ENCODE data around the gene PAPOLA.
A peak's percentile ranks its signal among the peaks of the same experiment; 100 is the strongest.

Gene PAPOLA

GRCh38 chr14:96567289-96567899, 65.2 kb downstream of the PAPOLA start:
- peak; percentile 45 for DNase-seq

- peak; percentile 56 for DNase-seq
Measured at GRCh38 chr14:96568621-96569020, 66.4 kb downstream of the PAPOLA start.

DNA sequence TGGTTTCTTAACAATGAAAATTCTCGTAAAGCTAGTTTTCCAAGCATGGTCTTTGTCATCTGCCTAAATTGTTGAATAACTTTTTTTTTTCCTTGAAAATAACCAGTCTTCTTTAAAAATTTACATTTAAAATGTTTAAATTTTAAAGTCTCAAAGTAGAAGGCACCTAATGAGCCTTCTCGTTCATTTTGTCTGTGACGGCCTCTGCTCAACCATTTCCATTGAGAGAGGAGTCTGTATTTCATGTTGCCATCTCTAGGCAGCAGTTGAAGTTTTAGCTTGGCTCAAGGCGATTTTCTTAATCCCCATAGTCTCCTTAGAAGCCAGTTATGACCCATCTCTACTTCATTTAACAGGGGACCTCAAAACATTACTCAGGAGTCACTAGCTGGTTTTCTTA, 69.1 kb downstream of the PAPOLA start:
- no peak for DNase-seq

GRCh38 chr14:96573473-96574100, 71.4 kb downstream of the PAPOLA start:
- no peak for DNase-seq

GRCh38 chr14:96574171-96574632, 72.0 kb downstream of the PAPOLA start:
- DNase-seq = no peak

DNA sequence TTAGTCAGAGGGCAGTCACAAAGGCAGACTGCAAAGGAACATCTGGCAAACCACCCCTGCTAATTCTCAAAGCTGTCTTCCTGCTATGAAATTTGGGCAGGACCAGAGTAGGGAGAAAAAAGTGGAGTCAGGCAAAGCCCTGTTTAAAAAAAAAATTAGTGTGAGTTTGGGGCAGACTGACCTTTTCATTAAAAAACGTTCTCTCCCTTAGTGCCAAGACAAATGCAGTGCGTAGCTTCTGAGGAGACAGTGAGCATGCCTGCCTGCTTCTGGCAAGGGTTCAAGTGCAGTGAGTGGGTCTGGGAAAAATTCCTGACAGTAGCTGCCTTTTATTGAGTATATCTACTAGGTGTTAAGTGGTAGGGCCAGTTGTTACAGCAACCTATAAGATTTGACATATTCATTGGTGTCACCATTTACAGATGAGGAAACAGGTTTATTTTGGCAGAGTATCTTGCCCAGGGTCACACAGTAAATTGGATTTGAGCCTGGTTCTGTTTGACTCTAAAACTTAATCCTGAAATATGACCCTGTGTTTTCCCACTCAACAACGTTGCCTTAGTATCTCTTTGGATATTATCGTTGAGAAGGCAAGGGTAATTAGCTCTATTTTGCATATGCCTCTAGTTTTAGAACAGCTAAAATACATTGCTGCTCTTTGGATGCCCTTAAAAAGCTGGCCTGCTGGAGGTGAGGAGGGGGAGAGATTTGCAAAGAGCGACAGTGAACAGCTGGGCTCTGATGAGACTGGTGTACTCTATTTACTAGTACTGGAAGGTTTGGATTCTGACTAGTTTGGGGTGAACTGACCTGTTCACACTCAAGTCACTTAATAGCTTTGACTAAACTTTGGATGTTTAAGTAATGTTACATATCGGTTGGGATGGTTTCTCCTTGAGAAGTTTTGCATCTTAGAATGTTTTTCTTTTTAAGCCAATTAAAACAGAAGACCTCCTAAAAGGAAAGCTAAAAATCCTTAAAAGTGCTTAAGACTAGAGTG, 72.8 kb downstream of the PAPOLA start:
- DNase-seq = peak; percentile 51

GRCh38 chr14:96576359-96576758, 74.2 kb downstream of the PAPOLA start:
- DNase-seq = no peak

- DNase-seq = no peak
Measured at GRCh38 chr14:96576937-96577336, 74.8 kb downstream of the PAPOLA start.

GRCh38 chr14:96578619-96579018, 76.4 kb downstream of the PAPOLA start:
- no peak for DNase-seq

- DNase-seq = no peak
Measured at GRCh38 chr14:96579358-96579757, 77.2 kb downstream of the PAPOLA start.

DNA sequence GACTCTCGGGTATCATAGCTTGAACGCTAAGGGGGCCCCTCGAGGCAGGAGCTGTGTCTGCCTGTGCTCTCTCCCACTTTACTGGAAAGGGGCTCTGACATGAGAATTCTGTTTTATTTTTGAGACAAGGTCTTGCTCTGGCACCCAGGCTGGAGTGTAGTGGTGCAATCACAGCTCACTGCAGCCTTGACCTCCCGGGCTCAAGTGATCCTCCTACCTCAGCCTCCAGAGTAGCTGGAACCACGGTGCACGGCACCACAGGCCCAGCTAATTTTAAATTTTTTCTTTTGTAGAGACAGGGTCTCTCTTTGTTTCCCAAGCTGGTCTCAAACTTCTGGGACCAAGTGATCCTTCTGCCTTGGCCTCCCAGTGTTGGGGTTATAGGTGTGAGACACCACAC, 77.7 kb downstream of the PAPOLA start:
- DNase-seq = no peak

GRCh38 chr14:96580566-96580965, 78.4 kb downstream of the PAPOLA start:
- DNase-seq = no peak

DNA sequence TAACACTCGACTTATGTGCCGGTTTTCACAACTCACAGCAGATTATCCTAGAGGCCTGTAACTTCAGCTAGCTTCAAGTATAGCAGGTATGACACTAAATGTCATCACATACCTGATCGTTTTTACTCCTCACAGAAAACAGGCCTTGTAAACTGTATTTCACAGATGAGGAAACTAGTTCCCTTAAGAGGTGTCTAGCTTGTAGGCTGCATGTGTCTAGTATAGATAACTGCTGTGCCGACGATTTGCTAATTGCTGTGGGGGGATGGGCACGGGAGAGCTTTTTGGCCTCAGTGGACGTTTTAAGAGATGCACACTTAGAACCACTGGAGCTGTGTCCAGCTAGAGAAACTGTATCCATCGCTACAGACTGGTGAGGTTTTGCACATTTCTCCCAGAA, 78.8 kb downstream of the PAPOLA start:
- no peak for DNase-seq

DNA sequence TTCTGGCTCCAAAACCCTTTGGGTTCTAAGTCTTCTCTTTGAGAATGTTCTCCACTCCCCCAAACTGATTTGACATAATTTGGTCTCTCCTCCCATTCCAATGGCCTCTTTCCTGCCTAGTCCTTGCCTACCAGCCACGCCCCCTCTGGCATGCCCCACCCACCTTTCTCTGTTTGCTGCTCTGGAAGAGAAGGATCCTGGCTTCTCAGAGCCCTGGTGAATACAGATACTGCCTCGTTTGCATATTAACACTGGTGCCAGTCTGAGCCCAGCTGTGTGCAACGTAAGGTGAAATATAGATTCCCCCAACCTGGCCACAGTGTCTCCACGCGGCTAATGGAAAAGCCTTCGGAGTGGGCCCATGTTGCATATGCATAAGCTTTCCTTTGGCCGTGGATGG, 79.7 kb downstream of the PAPOLA start:
- no peak for DNase-seq

DNA sequence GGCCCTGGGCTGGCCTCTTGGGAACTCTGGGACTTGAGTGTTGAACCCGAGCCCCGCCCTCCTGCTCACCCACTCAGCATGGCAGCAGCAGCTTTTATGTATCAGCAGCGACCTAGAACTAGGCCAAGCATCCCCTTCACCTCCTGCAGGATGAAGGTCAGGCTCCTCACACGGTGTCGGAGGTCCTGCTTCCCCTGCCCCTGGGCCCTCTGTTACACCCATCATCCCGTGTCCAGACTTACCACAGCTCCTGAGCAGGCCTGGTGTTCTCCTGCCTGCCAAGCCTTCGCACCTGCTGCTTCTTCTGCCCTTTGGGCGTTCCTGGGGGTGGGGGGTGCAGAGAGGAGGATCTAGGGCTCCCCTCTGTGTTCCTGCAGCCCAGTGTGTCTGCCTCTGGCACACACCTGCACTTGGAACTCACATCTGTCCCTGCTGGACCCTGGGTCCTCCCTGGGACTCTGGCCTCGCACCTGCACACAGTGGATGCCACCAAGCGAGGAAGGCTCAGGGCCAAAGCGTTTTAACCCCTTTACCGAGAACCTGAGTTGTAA, 80.3 kb downstream of the PAPOLA start:
- no peak for DNase-seq

GRCh38 chr14:96582995-96583394, 80.8 kb downstream of the PAPOLA start:
- DNase-seq = no peak

- no peak for DNase-seq
Measured at GRCh38 chr14:96583569-96584041, 81.4 kb downstream of the PAPOLA start.

DNA sequence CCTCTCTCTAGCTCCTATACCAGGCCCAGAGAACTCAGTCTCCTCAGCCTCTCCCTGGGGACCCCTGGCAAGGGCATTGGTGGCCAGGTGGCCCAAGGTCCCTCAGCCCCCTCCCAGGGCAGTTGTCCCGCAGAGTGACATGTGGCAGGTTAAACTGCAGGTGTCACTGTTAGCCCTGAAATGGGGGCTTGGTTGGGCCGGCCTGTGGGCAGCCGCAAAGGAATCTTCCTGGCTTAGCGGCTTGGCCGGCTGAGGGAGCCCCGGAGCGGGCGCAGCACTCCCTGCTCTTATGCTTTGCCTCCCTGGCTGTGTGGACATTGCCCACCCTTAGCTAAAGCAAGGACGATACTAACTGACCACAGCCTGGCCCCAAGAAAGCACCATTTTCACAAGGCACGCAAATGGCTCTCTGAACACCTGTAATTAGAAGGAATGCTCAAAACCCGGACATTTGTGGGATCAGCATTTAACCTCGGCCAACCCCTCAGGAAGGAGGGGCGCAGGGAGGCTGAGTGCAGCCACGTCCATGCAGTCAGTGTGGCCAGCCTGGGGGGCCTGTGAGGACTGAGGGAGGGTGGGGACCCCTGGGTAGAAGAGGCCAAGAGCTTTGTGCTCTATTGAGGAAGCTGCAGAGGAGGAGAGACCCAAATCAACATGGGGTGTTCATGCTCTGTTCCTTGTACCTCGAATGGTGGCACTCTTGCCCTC, 82.2 kb downstream of the PAPOLA start:
- peak; percentile 13 for DNase-seq

GRCh38 chr14:96584907-96585671, 82.9 kb downstream of the PAPOLA start:
- no peak for DNase-seq

DNA sequence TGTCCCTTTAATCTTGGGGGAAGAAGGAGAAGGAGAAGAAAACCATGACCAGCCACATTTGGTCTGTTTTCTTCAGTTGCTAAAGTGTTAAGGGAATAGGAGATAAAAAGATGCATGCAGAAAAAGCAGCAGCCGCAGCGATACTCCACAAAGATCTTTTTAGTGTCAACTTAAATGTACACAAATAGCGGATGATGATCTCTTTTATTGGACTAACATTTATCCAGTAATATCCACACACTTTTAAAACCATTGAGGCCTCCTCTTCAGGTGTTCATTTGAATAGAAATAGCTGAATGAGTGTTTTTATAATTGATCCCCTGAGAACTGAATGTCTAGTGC, 83.5 kb downstream of the PAPOLA start:
- DNase-seq = no peak

- no peak for DNase-seq
Measured at GRCh38 chr14:96586056-96586455, 83.9 kb downstream of the PAPOLA start.
